Stomach (tissue), 4 donors: ENCODE data around the gene AAMP.

Experiments
- POLR2A ChIP-seq, 4 donors: fragments of 450-650 bp; IDR thresholded peaks; one replicate each; pipeline ENCODE4 v1.6.1; 2016; ENCODE audit warnings: antibody characterized with exemption in 4 of 4, control low read depth in 2 of 4, mild to moderate bottlenecking in 1 of 4, moderate library complexity in 1 of 4
- TF ChIP-seq, protein P1 (sequence below), 7 experiments: fragments of 450-650 bp in 4 of 7; fragments of 200-600 bp in 3 of 7; sonication (generic) in 3 of 7; IDR thresholded peaks; one replicate each; pipeline ENCODE4 v1.5.1; 2016 to 2019; ENCODE audit warnings: antibody characterized with exemption in 7 of 7, control low read depth in 2 of 7, mild to moderate bottlenecking in 1 of 7

DNA sequence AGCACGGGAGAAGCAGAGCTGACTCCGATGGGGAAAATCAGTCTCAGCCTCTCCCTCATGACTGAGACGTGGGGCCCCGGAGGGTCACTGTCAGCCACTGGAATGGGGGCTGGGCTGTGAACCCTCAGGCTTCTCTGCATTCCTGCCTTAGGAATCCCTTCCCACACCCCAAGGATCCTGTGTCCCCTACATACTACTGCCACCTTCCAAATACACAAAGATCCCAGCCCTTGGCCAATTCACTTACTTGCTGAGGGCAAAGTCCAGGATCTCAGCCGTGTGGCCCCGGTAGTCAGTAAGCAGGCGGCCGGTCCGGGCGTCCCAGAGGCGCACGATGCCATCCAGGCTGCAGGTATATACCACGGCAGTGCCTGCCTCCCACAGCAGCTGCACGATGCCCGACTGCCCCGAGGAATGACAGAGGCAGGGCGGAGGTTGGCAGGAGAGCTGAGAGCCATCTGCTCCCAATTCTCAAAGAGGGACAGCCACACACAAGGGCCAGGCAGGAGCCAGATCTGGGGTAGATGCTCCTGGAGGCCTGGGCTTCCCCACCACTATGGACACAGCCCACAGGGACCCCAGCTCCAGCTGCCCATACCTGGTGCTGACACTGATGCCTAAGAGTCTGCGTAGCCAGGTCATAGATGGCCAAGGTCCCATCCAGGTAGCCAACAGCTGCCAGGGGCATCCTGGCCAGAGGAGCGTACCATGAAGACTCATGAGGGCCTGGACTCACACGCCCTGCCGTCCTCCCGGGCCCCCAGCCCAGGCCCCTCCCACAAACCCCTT is 5.0 kb downstream of the AAMP start:
- TF ChIP-seq, protein P1, sequence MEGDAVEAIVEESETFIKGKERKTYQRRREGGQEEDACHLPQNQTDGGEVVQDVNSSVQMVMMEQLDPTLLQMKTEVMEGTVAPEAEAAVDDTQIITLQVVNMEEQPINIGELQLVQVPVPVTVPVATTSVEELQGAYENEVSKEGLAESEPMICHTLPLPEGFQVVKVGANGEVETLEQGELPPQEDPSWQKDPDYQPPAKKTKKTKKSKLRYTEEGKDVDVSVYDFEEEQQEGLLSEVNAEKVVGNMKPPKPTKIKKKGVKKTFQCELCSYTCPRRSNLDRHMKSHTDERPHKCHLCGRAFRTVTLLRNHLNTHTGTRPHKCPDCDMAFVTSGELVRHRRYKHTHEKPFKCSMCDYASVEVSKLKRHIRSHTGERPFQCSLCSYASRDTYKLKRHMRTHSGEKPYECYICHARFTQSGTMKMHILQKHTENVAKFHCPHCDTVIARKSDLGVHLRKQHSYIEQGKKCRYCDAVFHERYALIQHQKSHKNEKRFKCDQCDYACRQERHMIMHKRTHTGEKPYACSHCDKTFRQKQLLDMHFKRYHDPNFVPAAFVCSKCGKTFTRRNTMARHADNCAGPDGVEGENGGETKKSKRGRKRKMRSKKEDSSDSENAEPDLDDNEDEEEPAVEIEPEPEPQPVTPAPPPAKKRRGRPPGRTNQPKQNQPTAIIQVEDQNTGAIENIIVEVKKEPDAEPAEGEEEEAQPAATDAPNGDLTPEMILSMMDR (IDR thresholded peaks at IDR 0.05): no peak
- no peak for TF ChIP-seq POLR2A (IDR thresholded peaks at IDR 0.05)
